Activated T-helper 1 cell treated with anti-CD3 and anti-CD28 coated beads, Interleukin-12 subunit alpha, Interleukin-12 subunit beta, Interleukin-2, Interleukin-4 antibody, amounts not matched to agents 30 ng/mL and 10 ng/mL and 1 ng/mL, durations not matched to agents 14 hours and 24 hours and 36 hours (primary cell): Measurements from ENCODE around the gene TGFBR1. TPM values are rescaled to one million over a fixed set of nuclear protein-coding genes. Genes with fewer than 3 reads are reported as not detected.
"Not testable (repeated sequence)": the region's sequence is repeated elsewhere in the genome, so short reads cannot be mapped to it uniquely, and the experiment has no call there.

Source experiments
- DNase-seq: peaks from one replicate; pipeline ENCODE4 v3.0.0; 2021; ENCODE audit warnings: low spot score
- H3K27ac Mint-ChIP-seq: one replicate; pipeline ENCODE4 v1.8.0; 2021; ENCODE audit warnings: mild to moderate bottlenecking, mixed read lengths
- H3K27me3 Mint-ChIP-seq: one replicate; pipeline ENCODE4 v1.8.0; 2022; ENCODE audit warnings: mild to moderate bottlenecking, moderate library complexity, mixed read lengths; ENCODE audit not compliant: insufficient read depth
- H3K36me3 Mint-ChIP-seq: one replicate; pipeline ENCODE4 v1.8.0; 2021; ENCODE audit warnings: low read depth, mixed read lengths
- H3K4me1 Mint-ChIP-seq: one replicate; pipeline ENCODE4 v1.8.0; 2021; ENCODE audit warnings: low read depth, mixed read lengths
- H3K4me3 Mint-ChIP-seq: one replicate; pipeline ENCODE4 v1.8.0; 2021; ENCODE audit warnings: mild to moderate bottlenecking, moderate library complexity, mixed read lengths
- H3K9me3 Mint-ChIP-seq: one replicate; pipeline ENCODE4 v1.8.0; 2021; ENCODE audit warnings: mixed read lengths
- intact Hi-C: fragments of 100-400 bp; cut with micrococcal nuclease; formaldehyde crosslinking; loops from one replicate; pipeline ENCODE4 v1.15.1; 2024
- total RNA-seq: library from RNA; stranded (reverse); gene quantifications from 2 replicates; pipeline ENCODE4 v1.2.3, GENCODE V29; 2022

The TGFBR1 gene
- total RNA-seq, 1 donor from 2014 or later: 42.6 TPM

DNA sequence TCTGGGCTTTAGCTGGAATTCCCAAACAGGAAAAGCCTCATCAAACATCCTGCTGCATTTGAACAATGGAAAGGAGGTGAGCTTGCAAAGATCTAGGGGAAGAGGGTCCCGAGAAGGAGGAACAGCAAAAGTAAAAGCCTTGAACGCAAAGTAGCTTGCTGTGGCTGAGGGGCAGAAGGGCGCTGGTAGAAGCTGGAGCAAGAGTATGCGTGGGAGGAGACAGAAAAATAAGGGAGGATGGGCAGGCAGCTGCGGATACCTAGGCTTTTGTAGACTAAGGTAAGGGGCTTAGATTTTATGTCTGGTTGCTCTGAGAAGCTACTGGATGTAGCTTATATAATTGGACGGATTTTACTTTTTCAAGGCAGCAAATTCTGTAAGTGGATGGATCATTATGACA is 21.9 kb upstream of the TGFBR1 start:
- peaks cover 8% of the 10 kb centered on the region for H3K9me3 Mint-ChIP-seq
- no peak overlapping the region for H3K27ac Mint-ChIP-seq
- H3K4me3 Mint-ChIP-seq: no peak overlapping the region
- peaks cover 31% of the 10 kb centered on the region for H3K4me1 Mint-ChIP-seq
- peaks cover 8% of the 10 kb centered on the region for H3K36me3 Mint-ChIP-seq
- DNase-seq: no peak
- H3K27me3 Mint-ChIP-seq: peaks cover 3% of the 10 kb centered on the region
- intact Hi-C loops: no loop called here

DNA sequence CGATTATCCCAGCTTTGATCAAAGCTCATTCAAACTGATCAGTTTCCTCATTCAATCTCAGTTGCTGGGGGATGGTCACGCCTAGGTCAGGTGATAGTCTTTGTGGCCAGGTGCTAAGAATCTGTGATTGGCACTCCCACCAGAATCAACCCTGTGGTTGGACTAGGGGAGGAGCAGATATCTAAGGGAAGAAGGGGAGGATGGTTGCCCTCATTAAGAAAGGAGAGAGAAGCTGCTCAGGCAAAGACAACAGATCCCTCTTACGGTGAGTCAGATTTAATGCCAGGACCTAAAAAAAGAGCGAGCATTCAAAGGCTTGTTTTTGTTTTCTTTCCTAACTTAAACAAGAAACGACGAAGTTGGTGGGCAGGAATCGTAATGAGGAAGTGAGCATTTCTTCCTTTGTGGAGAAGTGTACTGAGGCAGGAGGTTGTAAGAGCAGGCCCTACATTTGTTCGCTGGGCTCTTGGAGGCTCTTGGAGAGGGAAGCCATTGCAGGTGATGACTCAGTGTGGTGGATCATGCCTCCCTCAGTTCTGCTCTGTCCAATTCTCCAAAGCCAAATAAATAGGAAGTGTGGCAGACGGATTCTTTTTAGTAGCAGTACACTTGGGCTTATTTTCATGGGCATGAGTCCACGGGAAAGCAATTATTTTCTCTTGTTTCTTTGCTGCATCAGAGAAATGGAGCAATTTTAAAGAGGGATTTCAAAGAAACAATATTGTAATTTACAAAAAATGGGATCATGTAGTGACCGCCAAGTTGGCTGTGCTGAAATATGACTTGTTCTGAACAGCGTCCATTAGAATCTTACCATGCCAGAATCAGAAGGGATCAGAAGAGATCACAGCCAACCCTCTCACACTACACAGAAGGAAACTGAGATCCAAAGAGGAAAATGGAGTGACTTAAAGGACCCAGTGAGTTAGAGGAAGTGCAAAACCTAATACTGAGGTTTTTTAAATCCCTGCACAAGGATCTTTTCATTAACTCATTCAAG is 18.7 kb upstream of the TGFBR1 start:
- DNase-seq: no peak
- peaks cover 13% of the 10 kb centered on the region for H3K36me3 Mint-ChIP-seq
- peaks cover 32% of the 10 kb centered on the region for H3K4me1 Mint-ChIP-seq
- intact Hi-C loops: no loop called here
- no peak overlapping the region for H3K4me3 Mint-ChIP-seq
- no peak overlapping the region for H3K27ac Mint-ChIP-seq
- H3K9me3 Mint-ChIP-seq: peaks cover 14% of the 10 kb centered on the region
- peaks cover 3% of the 10 kb centered on the region for H3K27me3 Mint-ChIP-seq

DNA sequence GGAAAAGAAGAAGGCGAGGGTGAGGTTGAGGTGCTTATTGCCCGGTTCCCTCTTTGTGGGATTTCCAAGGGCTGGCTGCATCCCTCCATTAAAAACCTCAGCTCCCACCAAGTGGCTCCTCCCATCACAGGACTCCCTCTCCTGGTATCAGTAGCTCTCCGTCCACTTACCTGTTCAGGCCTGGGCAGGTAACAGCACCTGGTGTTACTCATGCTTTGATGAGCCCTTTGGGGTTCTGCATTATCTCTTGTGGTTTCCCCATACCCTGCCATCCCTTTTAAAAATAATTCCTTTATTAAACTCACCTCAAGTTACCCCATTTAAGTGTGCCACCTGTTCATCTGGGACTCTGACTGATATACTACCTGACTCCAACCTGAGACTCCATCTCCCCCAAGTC is 17.5 kb upstream of the TGFBR1 start:
- no peaks in the 10 kb centered on the region for H3K27me3 Mint-ChIP-seq
- intact Hi-C loops: no loop called here
- H3K4me3 Mint-ChIP-seq: no peak overlapping the region

DNA sequence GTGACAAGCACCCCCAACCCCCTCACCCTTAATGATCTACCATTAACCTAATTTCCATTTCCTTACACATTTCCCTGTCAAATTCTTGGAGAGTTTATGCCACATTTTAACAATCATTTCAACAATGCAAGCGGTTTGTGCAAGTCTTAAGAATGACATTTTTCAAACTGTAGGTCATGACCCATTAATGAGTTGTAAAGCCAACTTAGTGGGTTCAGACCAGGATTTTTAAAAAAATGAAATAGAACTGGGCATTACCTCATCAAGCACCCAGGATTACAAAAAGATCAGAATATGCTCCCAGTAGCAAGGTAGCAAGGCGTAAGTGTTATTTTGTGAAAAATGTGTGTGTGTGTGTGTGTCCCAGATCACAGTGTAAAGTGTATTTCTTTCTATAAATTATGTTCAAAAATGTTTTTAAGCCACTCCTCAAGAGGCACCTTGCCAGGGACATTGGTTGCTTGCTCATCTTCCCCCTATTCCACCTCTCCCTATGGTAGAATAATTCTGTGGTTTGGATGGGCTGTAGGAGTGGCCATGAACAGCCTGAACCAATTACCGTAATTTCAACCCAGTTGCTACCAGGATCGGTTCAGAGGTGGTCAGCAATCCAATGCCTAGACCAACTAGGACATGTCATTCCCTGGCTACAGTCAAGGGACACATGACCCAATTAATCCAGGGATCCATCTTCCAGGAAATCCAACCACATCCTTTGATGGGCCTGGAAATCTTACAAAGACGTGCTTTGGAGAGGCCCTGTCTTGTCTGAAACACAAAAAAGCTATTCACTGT is 14.4 kb upstream of the TGFBR1 start:
- intact Hi-C loops: loop anchor here (5.0 kb wide), 1 partner anchor 37 kb away; no protein-coding TSS in a partner anchor
- peaks cover 52% of the 10 kb centered on the region for H3K4me1 Mint-ChIP-seq
- no peaks in the 10 kb centered on the region for H3K27me3 Mint-ChIP-seq
- H3K27ac Mint-ChIP-seq: peak overlapping the region; percentile 59
- no peak overlapping the region for H3K4me3 Mint-ChIP-seq
- H3K9me3 Mint-ChIP-seq: peaks cover 19% of the 10 kb centered on the region
- DNase-seq: no peak
- peaks cover 25% of the 10 kb centered on the region for H3K36me3 Mint-ChIP-seq

More for the DNA sequence above, 17.5 kb upstream of the TGFBR1 start:
- H3K27ac Mint-ChIP-seq: no peak overlapping the region
- H3K9me3 Mint-ChIP-seq: peaks cover 14% of the 10 kb centered on the region
- peaks cover 15% of the 10 kb centered on the region for H3K36me3 Mint-ChIP-seq
- H3K4me1 Mint-ChIP-seq: peaks cover 42% of the 10 kb centered on the region
- no peak for DNase-seq

DNA sequence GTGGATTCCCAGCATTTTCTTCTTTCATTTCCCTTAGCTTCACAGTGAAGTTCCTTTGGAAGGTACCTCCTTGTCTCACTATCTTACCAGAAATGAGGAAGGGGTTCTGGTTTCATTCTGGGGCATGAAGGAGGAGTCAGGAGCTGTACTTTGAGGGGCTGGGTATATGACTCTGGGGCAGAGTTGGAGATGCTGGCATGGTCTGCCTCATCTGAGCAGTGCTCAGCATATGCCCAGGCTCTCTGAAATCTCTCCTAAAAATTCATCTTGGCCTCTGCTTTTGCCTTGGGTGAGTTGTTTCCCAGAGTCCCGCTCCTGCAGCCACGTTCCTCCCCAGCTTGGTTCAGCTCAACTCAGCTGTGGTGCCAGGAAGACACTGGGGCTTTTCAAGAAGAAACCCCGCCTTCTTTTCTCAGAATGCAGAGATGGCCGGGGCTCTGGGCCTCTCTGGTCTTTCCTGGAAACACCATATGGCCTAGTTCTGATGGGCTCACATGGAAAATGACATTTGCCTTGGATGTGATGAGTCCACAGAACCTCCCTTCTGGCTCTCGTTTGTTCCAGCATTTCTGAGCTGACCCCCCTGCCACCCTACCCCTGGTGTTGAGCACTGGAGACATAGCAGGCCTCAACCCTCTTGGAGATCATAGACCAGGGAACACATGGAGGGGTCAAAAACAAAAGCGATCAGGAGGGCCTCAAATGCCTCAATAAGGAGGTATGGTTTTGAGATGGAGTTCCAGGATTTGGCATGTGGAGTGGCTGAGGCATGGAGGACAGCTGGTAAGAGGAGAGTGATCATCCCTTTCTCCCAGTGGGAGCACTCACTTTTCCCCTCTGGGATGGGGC is 12.0 kb upstream of the TGFBR1 start:
- Mint-ChIP-seq H3K9me3 (peaks cover 16% of the 10 kb centered on the region), H3K4me1 (peaks cover 65% of the 10 kb centered on the region), H3K27ac (peak overlapping the region; percentile 98), H3K4me3 (peak overlapping the region; percentile 60), H3K27me3 (no peaks in the 10 kb centered on the region), H3K36me3 (peaks cover 31% of the 10 kb centered on the region)
- peak; percentile 57 for DNase-seq
- intact Hi-C loops: loop anchor here (1.0 to 5.0 kb wide), 3 partner anchors 11 to 36 kb away; no protein-coding TSS in a partner anchor

DNA sequence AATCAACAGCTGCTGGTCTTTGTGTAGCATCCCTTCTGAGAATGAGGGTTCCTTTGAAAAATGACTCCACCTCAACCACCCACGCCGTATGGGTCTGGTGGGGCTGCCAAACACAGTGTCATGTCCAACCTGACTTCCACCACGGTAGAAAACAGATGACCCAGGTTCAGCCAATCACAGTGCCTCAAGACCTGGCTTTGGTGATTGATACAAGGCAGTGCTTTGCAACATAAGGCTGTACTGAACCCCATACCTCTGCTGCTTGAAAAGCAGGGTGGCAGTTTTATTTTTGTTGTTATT is 11.5 kb upstream of the TGFBR1 start:
- H3K4me3 Mint-ChIP-seq: no peak overlapping the region
- H3K27ac Mint-ChIP-seq: peak overlapping the region; percentile 98
- H3K36me3 Mint-ChIP-seq: peaks cover 31% of the 10 kb centered on the region
- peaks cover 71% of the 10 kb centered on the region for H3K4me1 Mint-ChIP-seq
- intact Hi-C loops: loop anchor here (1.0 to 5.0 kb wide), 3 partner anchors 11 to 36 kb away; no protein-coding TSS in a partner anchor
- H3K9me3 Mint-ChIP-seq: peaks cover 17% of the 10 kb centered on the region
- DNase-seq: peak; percentile 31
- H3K27me3 Mint-ChIP-seq: no peaks in the 10 kb centered on the region

DNA sequence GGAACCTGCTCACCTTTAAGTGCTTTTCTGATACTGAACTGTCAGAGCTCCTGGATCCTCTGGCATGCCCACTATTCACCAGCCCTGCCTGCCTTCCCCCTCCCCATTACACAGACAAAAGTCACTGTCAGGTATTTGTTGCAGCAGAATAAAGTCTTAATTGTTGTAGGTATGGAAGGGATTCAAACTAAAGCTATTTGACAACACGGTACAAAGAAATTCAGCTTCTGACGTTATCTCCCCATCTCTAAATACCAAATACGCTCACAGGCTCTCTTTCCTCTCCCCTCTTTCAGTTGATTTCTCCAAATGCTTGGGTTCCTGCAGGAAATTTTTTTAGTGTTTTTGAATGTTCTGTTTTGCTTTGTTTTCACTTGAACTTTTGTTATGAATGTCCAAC is 9.3 kb upstream of the TGFBR1 start:
- H3K4me1 Mint-ChIP-seq: peaks cover 77% of the 10 kb centered on the region

DNA sequence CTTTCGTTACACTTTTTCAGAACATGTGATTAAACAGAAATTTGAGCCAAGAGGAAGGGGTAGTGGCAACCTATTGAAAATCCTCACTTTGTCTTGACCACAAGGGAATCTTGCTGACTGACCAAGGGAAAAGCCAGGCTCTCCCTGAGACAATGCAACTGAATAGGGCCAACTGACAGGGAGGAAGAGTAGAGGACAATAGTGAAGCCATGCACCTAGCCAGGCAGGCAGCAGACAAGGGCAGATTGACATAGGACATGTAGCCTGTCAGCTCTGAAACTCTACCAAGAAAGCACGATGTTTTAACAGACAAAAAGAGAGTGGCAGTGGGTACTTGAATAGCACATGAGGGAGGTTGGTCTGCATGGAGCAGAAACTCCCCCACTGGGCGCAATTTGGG is 8.5 kb upstream of the TGFBR1 start:
- Mint-ChIP-seq H3K36me3 (peaks cover 32% of the 10 kb centered on the region), H3K4me1 (peaks cover 78% of the 10 kb centered on the region)
- no peak for DNase-seq

More for the DNA sequence above, 9.3 kb upstream of the TGFBR1 start:
- no peak overlapping the region for H3K4me3 Mint-ChIP-seq
- peaks cover 26% of the 10 kb centered on the region for H3K9me3 Mint-ChIP-seq
- peaks cover 32% of the 10 kb centered on the region for H3K36me3 Mint-ChIP-seq
- intact Hi-C loops: no loop called here
- H3K27ac Mint-ChIP-seq: no peak overlapping the region
- DNase-seq: no peak
- no peaks in the 10 kb centered on the region for H3K27me3 Mint-ChIP-seq

DNA sequence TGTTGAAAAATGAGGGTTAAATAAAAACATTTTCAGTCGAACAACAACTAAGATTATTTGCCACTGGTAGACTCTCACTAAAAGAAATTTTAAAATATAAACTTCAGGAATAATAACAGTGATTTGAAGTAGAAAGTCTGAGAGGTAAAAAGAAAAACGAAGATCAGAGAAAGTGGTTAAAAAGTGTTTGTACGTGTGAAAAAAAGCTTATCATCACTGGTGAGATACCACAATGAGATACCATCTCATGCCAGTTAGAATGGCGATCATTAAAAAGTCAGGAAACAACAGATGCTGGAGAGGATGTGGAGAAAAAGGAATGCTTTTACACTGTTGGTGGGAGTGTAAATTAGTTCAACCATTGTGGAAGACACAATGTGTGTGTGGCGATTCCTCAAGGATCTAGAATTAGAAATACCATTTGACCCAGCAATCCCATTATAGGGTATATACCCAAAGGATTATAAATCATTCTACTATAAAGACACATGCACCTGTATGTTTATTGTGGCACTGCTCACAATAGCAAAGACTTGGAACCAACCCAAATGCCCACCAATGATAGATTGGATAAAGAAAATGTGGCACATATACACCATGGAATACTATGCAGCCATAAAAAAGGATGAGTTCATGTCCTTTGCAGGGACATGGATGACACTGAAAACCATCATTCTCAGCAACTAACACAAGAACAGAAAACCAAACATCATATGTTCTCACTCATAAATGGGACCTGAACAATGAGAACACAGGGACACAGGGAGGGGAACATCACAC is 4.9 kb upstream of the TGFBR1 start:
- H3K4me3 Mint-ChIP-seq, H3K27me3 Mint-ChIP-seq, H3K27ac Mint-ChIP-seq, DNase-seq, intact Hi-C loops: not testable (repeated sequence)
- H3K4me1 Mint-ChIP-seq: peaks cover 63% of the 10 kb centered on the region
- H3K9me3 Mint-ChIP-seq: peaks cover 20% of the 10 kb centered on the region
- H3K36me3 Mint-ChIP-seq: peaks cover 20% of the 10 kb centered on the region

More for the DNA sequence above, 8.5 kb upstream of the TGFBR1 start:
- intact Hi-C loops: no loop called here
- Mint-ChIP-seq H3K9me3 (peaks cover 26% of the 10 kb centered on the region), H3K27me3 (no peaks in the 10 kb centered on the region), H3K4me3 (no peak overlapping the region), H3K27ac (no peak overlapping the region)

DNA sequence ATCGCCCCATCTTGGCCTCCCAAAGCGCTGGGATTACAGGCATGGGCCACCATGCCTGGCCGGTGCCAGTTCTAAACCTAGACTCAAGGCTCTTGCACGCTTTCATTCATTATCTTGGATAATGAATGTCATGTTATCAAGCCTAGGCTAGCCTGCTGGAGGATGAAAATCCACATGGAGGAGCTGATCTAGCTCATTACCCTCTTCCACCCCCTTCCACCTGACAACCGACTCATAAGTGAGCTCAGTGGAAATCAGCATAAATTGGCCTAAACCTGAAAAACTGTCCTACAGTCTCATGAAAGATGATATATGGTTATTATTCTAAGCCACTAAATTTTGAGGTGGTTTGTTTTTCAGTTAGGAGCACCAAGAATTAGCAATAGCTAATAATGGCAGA is 3.6 kb upstream of the TGFBR1 start:
- Mint-ChIP-seq H3K4me1 (peaks cover 57% of the 10 kb centered on the region), H3K36me3 (peaks cover 16% of the 10 kb centered on the region), H3K9me3 (peaks cover 20% of the 10 kb centered on the region), H3K4me3 (no peak overlapping the region), H3K27me3 (no peaks in the 10 kb centered on the region), H3K27ac (no peak overlapping the region)
- DNase-seq: no peak
- intact Hi-C loops: no loop called here

DNA sequence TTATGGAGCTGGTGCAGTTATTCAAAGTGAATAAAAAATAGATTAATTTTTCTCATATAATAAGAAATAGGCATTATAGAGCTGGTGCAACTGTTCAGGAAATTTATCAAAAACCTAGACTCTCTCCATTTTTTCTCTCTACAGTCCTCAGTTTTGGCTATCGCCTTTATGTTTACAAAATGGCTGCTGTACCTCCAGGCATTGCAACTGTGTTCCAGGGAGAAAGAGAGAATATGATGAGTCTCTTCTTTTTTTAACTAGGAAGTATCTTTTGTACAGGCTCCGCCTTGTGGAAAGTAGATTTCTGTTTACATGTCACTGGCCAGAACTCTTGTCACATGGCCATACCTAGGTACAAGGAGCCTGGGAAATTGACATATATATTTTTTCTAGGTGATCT is 3.1 kb upstream of the TGFBR1 start:
- DNase-seq: no peak
- peaks cover 20% of the 10 kb centered on the region for H3K9me3 Mint-ChIP-seq
- intact Hi-C loops: no loop called here
- H3K4me1 Mint-ChIP-seq: peaks cover 57% of the 10 kb centered on the region
- peaks cover 11% of the 10 kb centered on the region for H3K36me3 Mint-ChIP-seq
- no peak overlapping the region for H3K27ac Mint-ChIP-seq
- H3K4me3 Mint-ChIP-seq: no peak overlapping the region
- H3K27me3 Mint-ChIP-seq: no peaks in the 10 kb centered on the region
